HG03095 (cell line): Measurements from ENCODE around the gene USP37.

Experiments used
- ATAC-seq: cut with Tn5 transposase; IDR thresholded peaks from one replicate; pipeline ENCODE4 v1.9.1; 2021; ENCODE audit warnings: moderate library complexity; ENCODE audit not compliant: unreplicated experiment

USP37 gene

DNA sequence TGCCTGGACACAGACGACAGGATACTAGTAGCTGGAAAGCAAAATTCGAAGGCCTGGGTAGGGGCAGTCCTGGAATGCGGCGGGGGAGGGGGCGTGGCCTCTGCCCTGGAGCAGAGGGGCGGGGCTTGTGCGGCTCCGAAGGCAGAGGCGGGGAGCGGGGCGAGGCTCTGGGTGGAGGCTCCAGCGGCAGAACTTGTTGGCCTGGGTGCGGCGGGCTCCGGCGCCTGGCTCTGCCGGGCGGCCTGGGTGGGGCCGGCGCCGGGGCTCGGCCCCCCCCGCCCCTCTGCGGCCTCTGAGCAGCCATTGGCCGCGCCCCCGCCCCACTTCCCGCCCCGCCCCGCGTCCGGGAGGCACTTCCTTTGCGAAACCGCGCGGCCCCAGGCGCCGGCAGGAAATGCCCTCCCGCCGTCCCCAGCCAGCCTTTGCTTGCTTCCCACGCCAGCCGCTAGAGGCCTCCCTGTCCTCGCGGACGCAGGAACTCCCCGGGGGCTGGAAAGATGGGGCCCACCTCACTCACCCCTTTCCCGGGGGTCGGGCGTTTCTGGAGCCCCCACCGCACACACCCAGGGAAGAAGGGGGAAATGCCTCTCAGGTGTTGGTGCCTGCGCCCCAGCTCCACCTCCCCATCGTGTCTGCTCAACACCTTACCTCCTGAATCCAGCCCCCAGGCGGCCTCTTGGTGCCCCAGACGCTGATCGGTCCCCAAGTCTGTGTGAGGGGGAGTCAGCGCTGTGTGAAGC is 161.8 kb downstream of the USP37 start:
- ATAC-seq: peak; percentile 73

DNA sequence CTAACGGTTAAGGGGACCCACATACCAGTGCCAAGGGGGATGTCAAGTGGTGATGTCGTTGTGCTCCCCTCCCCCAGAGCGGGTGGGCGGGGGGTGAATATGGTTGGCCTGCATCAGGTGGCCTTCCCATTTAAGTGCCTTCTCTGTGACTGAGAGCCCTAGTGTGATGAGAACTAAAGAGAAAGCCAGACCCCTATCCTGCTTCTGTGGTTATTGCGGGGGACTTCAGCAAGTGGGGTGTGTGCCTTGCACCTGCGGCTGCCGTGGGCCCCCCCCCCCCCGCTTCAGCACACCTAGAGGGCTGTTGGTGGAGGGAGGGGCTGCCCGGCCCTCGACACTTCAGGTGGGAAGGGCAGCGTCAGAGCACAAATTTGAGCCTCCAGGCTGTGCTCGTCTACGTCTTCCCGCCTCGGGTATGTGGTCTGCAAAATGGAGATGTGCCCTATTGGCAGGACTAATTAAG is 162.4 kb downstream of the USP37 start:
- peak; percentile 14 for ATAC-seq

- ATAC-seq: no peak
Measured at GRCh38 chr2:218405086-218405745, 162.9 kb downstream of the USP37 start.

- ATAC-seq: no peak
Measured at GRCh38 chr2:218404351-218405085, 163.6 kb downstream of the USP37 start.

DNA sequence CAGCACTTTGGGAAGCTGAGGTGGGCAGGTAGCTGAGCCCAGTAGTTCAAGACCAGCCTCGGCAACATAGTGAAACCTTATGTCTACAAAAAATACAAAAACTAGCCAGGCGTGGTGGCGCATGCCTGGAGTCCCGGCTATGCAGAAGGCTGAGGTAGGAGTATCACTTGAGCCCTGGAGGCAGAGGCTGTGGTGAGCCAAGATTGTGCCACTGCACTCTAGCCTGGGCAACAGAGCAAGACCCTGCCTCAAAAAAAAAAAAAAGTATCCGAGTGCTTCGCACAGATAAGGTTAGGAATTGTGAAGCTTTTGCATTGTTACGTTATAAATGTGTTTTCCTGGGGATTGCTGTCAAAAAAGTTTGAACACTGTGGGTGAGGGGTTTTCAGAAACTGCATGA is 164.3 kb downstream of the USP37 start:
- ATAC-seq: no peak

DNA sequence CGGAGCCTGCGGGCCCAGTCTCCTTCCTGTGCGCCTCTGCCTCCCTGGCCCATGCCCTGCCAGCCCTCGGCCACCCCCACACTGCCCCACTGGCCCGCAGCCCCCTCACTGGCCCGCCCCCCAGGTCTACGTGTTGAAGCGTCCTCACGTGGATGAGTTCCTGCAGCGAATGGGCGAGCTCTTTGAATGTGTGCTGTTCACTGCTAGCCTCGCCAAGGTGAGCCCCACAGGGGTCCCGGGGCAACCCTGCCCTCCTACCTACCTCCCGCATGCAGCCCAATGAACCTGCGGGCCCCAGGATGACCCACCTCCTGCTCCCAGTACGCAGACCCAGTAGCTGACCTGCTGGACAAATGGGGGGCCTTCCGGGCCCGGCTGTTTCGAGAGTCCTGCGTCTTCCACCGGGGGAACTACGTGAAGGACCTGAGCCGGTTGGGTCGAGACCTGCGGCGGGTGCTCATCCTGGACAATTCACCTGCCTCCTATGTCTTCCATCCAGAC is 165.2 kb downstream of the USP37 start:
- ATAC-seq: no peak

DNA sequence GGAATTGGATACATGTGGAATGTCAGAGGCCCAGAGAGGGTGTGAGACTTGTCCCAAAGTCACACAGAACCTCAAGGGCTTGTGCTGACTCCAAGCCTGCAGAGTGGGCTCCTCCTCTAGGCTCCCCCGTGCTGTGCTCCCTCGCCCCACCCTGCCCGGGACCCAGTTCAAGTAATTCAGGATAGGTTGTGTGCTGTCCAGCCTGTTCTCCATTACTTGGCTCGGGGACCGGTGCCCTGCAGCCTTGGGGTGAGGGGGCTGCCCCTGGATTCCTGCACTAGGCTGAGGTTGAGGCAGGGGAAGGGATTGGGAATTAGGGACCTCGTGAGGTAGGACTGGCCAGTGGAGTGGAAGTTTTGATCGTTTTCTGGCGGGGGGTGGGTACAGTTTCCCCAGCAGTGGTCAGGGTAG is 165.7 kb downstream of the USP37 start:
- ATAC-seq: no peak

DNA sequence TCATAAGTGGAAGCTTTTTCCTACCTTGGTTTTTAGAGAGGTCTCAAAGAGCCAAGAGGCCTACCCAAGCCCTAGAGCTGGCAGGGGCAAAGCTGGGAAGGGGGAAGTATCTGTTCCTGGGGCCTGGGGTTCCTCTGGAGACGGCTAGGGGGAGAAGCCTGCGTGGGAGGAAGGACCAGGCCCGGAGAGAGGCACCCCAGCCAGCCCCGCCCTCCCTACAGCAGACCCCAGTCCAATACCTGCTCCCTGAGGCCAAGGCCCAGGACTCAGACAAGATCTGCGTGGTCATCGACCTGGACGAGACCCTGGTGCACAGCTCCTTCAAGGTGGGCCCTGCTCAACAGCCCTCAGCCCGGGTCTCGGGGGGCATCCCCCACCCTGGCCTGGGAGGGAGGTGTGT is 166.3 kb downstream of the USP37 start:
- no peak for ATAC-seq

GRCh38 chr2:218400930-218401881 is 166.9 kb downstream of the USP37 start:
- ATAC-seq: no peak
